A673 (cell line): ENCODE data around the gene FAM131B.

ENCODE experiments used
- EZH2 ChIP-seq: fragments of 200-600 bp; sonication (generic); IDR thresholded peaks from 2 replicates; pipeline ENCODE4 v1.6.1; 2017; ENCODE audit warnings: borderline replicate concordance, low read depth, mild to moderate bottlenecking, mixed read lengths, antibody characterized with exemption, low read length; ENCODE audit not compliant: poor library complexity, severe bottlenecking
- TF ChIP-seq, protein P1 (sequence below): fragments of 300-800, 200-600 bp; sonication (generic); conservative IDR thresholded peaks from 2 replicates; pipeline ENCODE4 v1.5.1; 2017; ENCODE audit warnings: low read depth, mild to moderate bottlenecking, antibody characterized with exemption, low read length, moderate library complexity, mixed read lengths

DNA sequence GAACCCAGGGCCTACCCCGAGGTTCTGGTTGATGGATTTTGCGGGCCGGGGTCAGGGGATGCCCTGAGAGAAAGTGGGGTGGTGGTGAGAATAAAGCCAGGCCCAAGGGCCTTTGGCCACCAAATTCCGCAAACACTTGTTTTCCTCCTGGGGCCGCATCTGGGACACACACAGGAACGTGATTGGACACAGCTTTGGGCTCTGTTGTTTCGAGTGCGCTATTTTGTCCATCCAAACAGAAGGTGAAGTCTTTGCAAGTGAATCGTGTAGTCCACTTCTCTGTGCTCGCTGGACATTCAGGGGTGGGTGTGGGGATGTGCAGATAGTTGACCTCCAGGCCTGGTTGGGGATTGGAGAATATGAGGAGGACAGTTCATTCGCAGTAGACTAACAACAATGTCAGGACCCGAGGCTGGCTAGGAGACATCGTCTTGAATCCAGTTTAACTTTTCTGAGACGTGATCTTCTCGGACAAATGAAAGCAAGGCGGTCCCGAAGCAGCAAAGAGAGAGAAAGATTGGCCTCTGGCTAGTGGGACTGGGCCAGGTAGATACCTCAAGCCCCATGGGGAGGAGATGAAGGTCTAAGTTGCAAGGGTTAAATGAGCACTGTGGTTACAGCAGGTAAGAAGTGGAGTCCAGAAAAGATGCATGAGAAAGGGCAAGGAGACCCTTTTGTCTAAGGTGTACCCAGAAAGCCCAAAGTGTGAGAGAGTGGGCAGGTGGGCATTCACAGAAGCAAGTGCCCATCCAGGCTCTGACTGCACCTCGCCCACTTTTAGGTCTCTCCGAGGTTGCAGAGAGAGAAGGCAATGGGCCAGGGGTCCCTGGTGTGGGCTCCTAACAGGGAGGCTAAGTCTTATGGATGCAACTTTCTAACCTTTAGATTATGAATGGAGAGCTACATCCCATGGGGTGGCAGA is 764 bp upstream of the FAM131B start:
- TF ChIP-seq, protein P1, sequence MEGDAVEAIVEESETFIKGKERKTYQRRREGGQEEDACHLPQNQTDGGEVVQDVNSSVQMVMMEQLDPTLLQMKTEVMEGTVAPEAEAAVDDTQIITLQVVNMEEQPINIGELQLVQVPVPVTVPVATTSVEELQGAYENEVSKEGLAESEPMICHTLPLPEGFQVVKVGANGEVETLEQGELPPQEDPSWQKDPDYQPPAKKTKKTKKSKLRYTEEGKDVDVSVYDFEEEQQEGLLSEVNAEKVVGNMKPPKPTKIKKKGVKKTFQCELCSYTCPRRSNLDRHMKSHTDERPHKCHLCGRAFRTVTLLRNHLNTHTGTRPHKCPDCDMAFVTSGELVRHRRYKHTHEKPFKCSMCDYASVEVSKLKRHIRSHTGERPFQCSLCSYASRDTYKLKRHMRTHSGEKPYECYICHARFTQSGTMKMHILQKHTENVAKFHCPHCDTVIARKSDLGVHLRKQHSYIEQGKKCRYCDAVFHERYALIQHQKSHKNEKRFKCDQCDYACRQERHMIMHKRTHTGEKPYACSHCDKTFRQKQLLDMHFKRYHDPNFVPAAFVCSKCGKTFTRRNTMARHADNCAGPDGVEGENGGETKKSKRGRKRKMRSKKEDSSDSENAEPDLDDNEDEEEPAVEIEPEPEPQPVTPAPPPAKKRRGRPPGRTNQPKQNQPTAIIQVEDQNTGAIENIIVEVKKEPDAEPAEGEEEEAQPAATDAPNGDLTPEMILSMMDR, result no peak
- TF ChIP-seq EZH2, result peak; percentile 59
